Islet of Langerhans (tissue), 1 donor: ENCODE measurements around the gene ATP6V0E2.

Experiments
- FAIRE-seq: peaks from one replicate; lab custom pipeline; 2011; peaks lifted over from hg19 to GRCh38; lab: Jason Lieb, UNC

The ATP6V0E2 gene

DNA sequence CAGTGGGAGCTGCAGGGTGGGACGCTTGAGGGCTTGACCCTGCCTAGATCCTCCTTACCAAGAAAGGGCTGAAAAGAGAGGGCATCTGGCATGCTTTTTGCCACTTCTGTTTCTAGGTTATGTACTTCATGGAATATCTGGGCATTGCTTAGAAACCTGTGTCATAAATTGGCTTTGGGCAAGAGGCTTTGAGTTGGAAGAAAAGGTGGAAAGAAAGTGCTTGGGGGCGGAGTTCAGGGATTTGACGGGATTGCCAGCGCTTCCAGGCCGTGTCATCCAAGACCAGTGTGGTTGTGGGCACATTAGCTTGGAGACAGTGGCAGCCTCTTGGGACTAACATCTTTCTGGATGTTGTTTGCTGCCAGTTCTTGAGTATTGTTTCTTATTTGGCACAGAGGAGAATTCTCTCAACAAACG, 34.8 kb upstream of the ATP6V0E2 start:
- no peak for FAIRE-seq

DNA sequence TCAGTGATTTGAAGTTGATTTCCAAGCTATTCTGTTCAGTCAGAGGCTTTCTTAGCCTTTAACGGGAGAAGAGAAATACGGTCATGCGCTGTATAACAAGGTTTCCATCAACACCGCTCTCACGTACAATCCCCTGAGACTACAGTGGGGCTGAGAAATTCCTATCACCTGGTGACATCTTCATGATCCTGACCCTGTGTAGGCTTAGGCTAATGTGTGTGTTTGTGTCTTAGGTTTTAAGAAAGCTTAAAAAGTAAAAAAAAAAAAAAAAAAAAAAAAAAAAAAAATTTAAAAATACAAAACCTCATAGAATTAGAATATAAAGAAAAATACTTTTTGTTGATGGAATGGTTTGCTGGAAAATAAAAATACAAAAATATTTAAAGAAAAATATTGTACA, 33.8 kb upstream of the ATP6V0E2 start:
- FAIRE-seq, result no peak

DNA sequence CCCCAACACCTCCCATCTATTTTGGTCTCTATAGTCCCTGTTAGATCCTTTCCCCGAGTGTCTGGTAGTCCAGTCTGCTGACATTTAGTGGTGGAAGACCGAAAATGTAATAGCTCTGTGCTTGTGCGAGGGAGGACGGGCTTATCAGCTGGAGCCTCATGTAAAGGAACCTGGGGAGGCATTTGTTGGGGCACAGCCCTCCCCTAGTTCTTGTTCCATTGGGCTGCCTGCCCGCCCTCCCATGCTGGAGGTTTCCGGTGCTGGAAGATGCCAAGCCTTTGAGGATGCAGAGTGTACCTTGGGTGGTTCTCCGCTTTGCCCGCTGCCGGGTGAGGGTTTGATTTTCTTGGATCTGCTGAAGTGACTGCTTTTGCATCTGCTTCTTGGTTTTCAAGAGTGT, 30.2 kb upstream of the ATP6V0E2 start:
- no peak for FAIRE-seq

DNA sequence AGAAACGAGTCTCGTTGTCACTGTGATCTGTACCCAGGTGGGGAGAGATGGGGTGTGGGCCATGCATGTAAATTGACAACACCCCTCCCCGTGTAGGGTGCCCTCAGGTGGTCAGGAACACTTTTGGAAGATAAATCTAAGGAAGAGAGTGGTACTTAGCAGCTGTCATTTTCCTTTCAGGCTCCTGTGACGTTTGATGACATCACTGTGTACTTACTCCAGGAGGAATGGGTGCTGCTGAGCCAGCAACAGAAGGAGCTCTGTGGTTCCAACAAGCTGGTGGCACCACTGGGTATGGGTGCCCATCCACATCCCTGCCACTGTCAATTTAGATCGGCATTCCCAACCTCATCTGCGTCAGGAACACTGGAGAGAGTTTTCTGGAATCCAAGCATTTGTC, 29.3 kb upstream of the ATP6V0E2 start:
- FAIRE-seq, result no peak

DNA sequence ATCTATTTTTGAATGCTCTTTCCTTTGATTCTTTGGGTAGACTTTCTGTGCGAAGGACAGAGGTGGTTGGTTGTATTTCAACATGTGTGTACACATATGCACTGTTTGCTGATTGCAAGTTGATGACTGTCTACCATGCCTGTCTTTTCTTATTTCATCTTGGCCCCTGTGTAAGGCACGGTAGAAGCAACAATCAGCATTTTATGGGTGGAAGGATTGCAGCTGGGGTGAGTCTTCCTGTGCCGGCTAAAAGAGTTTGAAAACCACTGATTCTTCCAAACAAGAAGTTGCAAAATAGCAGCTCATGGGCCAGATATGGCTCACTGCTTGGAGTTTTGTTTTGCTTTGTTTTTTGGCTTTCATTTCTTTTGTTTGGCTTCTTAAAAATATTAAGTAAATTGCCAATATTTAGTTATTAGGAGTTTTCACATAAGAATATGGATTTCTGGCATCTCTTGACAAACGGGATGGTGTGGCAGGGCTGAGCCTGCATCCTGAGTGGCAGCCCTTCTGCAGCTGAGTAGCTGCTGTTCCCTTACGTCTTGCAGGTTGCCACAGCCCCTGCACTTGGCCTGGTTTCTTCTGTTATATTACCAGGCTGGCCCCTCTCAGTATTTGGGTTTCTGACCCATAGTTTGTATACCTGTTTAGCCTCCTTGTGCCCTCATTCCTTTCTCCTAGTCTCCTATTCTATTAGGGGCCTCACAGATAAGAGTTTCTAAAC, 28.4 kb upstream of the ATP6V0E2 start:
- no peak for FAIRE-seq

DNA sequence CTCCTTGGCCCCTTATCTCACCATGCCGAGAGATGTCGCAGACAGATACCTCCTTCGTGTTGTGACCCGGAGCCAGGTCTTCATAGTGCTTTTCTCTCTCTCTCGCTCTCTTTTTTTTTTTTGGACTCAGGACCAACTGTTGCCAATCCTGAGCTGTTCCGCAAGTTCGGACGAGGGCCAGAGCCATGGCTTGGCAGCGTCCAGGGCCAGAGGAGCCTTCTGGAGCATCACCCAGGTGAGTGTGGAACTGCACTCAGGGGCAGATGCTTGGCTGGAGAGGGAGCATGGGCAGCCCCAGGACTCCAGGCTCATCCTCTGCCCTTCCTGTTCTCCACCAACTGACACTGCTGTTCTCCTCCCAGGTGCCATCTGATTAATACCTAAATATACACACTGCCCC, 27.7 kb upstream of the ATP6V0E2 start:
- no peak for FAIRE-seq

DNA sequence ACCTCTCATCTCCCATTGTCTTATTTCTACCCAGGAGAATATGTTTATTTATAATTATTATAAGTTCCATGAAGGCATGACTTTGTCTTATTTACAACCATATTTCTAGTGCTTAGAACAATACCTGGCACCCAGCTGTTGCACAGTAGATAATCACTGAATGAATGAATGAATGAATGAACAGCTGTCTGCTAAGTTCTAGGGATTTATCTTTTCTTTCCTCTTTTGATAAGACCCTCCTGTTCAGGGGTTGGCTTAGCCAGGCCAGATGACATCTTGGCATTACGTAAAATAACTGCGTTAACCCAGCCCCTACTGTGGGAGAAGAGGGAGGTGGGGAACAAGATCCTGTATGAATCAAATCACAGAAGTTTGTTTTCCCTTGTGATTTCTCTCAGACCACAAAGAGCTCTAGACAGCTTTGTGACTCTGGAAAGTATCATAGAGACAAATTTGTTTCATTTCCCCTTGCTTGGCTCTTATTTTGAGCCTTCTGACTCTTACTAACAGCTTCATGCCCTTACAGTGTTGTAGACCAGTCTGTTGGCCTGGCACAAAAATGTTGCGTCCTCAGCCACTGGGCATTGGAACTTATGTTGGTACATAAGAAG, 27.2 kb upstream of the ATP6V0E2 start:
- no peak for FAIRE-seq

DNA sequence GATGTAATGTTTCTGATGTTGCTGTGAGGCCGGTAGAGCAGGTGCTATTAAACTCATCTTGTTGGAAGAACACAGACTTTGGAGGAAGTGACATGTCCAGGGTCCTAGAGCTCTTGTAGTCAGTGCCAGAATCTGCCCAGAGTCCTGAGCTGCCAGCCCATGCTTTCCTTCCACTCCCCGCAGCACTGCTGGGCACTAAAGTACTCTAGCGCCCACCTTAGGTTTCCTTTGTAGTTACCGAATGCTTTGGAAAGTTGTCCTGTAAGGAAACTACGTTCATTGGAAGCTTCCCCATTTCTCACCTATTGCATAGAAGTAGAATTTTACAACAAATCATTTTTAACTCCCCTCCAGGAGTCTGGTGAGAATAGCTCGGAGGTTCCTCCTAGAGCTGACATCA, 24.6 kb upstream of the ATP6V0E2 start:
- no peak for FAIRE-seq

DNA sequence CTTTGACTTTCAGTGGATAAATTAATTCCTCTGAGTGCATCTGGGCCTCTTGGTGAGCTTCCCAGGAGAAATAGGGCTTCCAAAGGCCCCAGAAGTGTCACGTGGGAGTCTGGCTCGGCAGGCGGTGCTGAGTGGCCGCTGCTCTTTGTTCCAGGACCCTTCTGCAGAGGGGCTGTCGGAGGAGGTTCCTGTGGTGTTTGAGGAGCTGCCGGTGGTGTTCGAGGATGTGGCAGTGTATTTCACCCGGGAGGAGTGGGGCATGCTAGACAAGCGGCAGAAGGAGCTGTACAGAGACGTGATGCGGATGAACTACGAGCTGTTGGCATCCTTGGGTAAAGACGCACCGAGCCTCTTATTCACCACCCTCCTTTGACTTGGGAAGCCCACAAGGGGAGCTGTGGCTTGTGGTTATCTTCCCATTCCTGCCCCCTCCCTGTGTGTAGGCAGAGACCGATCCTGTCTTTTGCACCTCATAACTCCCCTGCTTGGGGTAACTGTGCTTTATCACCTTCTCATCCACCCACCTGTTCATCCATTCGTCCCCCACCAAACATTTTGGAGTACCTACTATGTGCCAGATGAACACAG, 23.7 kb upstream of the ATP6V0E2 start:
- no peak for FAIRE-seq

DNA sequence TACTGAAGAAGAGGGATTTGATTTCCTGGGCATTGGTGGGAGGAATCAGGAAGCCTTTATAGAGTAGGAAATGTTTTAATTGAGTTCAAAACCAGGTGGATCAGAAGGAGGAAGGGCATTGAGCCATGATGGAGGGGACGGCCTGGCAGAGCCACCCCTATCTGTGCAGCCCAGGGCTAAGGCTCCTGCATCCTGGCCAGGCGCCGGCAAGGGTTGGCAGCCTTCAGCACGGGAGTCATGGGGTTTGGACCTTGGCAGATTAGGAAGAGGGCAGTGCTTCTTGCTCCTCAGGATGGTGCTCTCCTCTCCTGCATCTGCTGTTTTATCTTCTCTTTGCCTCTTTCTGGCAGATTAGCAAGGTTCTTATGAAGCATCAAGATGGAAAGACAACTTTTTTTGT, 23.1 kb upstream of the ATP6V0E2 start:
- FAIRE-seq, result no peak

DNA sequence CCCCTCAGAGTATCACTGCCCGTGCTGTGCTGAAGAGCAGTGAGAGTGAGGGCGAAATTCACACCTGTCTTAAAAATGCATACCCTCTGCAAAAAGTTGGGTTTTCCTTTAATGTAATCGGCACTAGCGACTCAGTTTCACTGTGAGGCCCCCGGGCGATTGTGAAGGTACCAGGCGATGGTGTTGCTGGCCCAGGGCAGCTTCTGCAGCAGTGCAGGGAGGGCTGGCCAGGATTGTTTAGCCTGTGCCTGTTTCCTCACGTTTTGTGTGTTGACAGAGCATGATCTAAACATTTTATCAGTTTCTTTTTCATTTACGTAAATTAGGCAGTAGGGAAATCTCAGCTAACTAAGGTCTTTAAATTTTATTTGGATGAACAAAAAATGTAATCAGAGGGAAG, 22.3 kb upstream of the ATP6V0E2 start:
- FAIRE-seq, result no peak

DNA sequence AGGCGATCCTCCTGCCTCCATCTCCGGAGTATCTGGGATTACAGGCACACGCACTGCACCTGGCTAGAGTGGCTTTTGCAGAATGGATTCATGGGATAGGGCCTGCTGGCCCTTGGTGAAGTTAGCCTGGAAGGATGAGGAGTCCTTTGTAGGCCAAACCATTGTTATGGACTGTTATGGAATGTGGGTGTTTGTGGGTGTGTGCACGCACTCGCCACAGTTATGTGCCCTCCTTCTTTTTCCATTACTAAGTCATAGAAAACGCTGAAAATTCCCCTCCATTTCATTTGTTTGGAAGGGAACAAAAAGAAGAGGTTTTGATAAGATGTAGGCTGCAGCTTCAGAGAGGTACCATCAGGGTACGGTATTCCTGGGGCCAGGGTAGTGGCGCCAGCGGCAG, 20.6 kb upstream of the ATP6V0E2 start:
- no peak for FAIRE-seq

DNA sequence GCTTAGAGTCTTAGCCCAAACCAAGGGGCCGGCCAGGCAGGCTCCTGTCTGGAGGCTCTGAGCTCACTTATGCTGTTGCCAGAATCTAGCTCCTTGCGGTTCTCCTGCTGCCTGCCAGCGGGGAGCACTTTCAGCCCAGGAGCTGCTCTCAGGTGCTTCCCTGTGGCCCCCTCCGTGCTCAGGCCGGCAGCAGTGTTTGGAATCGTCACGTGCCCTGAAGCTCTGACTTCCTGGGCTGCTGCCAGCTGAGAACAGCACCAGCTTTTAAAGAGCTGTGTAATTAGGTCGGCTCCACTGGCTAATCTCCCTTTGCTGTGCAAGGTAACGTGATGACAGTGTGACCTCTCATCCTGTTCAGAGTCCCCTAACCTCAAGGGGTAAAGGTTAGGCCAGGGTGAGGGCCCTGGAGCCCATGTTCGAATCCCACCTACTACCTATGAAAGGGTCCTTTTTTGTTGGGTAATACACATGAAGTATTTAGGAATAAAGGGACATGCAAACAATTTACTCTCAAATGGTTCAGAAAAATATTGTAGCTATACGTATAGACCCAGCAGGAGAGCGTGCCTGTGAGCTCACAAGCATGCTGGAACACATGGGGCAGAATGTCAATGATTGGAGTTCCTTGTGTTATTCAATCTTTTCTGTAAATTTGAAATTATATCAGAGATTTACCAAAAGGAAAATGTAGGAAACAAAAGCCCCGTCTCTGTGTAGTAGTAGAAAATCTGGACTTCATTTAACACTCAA, 19.0 kb upstream of the ATP6V0E2 start:
- peak; percentile 51 for FAIRE-seq

DNA sequence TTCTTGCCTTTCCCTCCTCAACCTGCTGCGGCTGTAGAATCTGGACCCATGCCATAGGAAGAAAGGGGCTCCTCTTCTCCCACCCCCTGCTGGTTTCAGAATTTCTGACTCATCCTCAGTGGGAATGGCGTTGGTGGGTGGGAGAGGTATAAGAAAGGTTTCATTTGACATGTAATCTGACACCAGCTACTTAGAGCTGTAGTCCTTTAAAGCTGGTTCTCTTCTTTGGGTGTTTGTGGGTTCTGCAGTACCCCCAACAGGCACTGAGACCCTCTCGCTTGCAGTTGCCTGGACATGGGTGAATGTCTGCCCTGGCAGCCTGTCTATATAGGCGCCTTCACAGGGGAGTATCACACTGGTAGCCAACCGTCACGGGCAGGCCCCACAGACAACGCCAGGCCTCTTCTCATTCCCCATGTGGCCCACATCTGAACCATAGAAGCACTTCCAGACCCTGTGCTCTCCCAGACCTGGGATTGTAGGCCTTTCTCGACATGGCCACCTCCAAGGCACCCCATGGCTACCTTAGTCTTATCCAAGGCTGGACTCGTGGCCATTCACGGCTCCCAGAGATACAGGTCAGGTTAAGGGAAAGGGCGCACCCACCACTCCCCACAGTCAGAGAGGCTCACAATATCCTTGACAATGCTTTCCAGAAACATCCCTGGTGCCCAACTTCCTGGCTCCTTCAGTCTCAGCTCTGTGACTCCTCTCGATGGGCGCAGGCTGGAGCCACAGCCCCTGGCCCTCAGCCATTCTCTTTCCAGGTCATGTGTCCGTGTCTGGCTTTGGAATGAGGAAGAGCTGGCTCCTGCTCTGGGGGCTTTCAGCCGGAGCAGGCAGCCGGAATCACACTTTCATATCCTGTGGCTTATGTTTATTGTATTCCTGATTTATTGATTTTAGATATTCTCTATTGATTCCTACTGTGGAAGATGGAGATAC, 18.1 kb upstream of the ATP6V0E2 start:
- no peak for FAIRE-seq

DNA sequence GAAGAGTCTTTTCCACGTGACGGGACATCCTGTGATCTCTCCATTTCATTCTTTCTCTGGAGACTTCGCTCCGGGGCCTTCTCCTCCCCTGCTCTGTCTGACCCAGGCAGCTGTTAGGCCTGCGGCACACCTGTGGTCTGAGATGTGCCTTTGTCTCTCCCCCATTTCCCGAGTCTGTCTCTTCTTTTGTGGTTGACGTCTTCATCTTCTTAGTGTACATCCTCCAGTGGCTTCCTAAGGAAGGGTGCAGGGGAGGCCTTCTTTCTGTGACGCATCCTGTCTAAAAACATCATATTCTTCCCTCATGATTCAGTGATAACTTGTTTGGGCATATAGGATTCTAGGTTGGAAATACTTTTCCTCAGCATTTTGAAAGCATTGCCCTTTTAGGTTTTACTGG, 17.2 kb upstream of the ATP6V0E2 start:
- FAIRE-seq, result no peak

DNA sequence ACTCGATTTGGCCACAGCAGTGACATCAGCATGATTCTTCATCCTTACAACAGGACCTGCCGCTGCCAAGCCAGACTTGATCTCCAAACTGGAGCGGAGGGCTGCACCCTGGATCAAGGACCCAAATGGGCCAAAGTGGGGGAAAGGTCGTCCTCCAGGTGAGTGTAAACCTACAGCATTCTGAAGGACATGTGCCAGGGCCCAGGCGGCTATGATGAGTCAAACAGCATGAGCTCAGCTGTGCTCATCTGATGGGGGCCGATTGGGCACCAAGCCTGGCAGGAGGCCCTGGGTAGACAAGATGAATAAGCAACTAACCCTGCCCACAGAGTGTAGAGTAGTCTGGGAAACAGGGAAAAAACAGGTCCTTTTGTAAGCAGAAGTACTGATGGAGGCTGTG, 14.4 kb upstream of the ATP6V0E2 start:
- no peak for FAIRE-seq

DNA sequence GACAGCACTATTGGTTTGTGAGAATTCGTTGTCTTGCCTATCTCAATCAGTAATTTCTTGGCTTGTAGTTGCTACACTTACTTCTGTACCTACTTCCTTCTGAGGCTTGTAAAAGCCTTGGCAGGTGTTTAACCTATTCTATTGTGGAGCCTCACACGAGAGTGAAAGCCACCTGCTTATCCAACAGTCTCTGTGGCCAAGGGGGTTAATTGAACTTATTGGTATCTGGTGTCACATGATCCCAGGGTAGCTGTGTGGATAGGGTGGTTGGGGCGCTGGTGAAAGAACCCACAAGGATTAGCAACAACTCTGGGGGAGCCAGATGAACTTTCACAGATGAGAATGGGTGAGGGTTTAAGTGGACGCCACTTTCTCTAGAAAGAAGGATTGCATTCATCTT, 13.9 kb upstream of the ATP6V0E2 start:
- FAIRE-seq, result no peak

DNA sequence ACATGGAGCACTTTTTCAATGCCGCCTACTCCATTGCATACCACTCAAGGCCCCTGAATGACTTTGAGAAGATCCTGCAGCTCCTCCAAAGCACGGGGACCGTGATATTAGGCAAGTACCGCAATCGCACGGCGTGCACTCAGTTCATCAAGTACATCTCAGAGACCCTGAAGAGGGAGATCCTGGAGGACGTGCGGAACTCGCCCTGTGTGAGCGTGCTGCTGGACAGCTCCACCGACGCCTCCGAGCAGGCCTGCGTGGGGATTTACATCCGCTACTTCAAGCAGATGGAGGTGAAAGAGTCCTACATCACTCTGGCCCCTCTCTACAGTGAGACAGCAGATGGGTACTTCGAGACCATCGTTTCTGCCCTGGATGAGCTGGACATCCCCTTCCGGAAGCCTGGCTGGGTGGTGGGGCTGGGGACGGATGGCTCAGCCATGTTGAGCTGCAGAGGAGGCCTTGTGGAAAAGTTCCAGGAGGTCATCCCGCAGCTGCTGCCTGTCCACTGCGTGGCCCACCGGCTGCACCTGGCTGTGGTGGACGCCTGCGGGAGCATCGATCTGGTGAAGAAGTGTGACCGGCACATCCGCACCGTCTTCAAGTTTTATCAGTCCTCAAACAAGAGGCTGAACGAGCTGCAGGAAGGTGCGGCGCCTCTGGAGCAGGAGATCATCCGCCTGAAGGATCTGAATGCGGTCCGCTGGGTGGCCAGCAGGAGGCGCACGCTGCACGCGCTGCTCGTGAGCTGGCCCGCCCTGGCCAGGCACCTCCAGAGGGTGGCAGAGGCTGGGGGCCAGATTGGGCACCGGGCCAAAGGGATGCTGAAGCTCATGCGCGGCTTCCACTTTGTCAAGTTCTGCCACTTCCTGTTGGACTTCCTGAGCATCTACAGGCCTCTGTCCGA, 12.7 kb upstream of the ATP6V0E2 start:
- FAIRE-seq, result no peak

DNA sequence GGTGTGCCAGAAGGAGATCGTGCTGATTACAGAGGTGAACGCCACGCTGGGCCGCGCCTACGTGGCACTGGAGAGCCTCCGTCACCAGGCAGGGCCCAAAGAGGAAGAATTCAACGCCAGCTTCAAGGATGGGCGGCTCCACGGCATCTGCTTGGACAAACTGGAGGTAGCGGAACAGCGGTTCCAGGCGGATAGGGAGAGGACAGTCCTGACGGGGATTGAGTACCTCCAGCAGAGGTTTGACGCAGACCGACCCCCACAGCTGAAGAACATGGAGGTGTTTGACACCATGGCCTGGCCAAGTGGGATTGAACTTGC, 12.1 kb upstream of the ATP6V0E2 start:
- no peak for FAIRE-seq

DNA sequence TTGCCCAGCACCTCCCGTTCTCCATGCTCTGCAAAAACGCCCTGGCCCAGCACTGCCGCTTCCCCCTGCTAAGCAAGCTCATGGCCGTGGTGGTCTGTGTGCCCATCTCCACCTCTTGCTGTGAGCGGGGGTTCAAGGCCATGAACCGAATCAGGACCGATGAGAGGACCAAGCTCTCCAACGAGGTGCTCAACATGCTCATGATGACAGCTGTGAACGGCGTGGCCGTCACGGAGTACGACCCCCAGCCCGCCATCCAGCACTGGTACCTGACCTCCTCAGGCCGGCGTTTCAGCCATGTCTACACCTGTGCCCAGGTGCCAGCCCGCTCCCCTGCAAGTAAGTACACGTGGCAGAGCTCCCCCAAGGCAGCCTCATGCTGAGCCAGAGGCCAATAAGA, 11.6 kb upstream of the ATP6V0E2 start:
- FAIRE-seq, result no peak

DNA sequence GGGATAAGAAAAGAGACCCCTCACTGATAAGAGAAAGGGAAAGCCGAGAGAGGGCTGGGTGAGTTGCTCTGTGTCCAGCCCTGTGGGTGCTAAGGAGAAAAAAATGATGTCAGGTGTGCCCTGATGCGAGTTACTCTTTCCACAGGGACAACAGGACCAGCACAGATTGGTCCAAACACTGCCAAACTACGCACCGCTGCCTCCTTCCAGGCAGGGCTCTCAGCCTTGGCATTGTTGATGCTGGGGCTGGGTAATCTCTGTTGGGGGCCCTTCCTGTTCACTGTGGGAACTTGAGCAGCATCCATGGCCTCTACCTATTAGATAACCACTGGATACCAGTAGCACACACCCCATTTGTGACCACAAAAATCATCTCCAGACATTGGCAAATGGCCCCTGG, 10.3 kb upstream of the ATP6V0E2 start:
- FAIRE-seq, result no peak
